T-helper 1 cell treated with Interleukin-12 subunit alpha and Interleukin-12 subunit beta and Interleukin-4 antibody, amounts not matched to agents 30 ng/mL and 1 ng/mL, for 36 hours (primary cell): Measurements from ENCODE around the gene ERGIC2. TPM values are rescaled to one million over a fixed set of nuclear protein-coding genes. Genes with fewer than 3 reads are reported as not detected.

ENCODE experiments used
- intact Hi-C: fragments of 100-400 bp; cut with micrococcal nuclease; formaldehyde crosslinking; loops from one replicate; pipeline ENCODE4 v1.15.1; 2024
- total RNA-seq: library from RNA; stranded (reverse); gene quantifications from 2 replicates; pipeline ENCODE4 v1.2.3, GENCODE V29; 2022

The ERGIC2 gene
- total RNA-seq, 1 donor from 2014 or later: 80.8 TPM

DNA sequence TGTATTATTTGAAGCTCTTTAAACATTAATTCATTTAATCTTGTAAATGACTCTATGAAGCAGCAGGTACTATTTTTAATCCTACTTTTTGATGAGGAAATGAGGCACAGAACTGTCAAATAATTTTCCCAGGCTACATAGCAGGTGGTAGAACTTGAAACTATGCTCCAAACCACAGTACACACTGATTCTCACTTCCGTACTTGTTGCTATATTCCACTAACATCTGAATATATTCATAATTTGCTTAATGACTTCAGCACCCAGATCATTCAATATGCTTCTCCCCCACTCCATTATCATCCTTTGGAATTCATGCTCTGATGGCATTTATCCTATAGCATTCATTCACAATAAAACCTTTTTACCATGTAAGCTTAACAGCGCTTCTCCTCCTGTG is 4.9 kb downstream of the ERGIC2 start:
- intact Hi-C loops: no loop called here

DNA sequence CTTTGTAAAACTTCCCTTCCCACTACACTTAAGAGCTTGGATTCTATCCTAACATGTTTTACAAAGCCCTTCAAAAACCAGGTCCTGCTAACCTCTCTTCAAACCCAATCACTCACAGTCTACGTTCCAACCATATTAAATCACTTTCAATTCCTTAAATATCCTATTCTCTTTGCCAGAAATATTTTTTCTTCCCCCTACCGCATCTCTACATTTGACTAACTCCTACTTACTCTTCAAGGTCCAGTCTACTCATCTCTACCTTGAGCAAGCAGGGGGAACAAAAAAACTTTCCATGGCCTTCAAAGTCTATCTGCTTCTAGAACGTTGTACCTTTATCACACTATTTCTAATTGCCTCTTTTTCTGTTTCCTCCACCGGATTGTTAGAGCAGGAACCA is 6.1 kb downstream of the ERGIC2 start:
- intact Hi-C loops: no loop called here

- intact Hi-C loops: no loop called here
Observed at GRCh38 chr12:29374012-29374411, 7.0 kb downstream of the ERGIC2 start.

DNA sequence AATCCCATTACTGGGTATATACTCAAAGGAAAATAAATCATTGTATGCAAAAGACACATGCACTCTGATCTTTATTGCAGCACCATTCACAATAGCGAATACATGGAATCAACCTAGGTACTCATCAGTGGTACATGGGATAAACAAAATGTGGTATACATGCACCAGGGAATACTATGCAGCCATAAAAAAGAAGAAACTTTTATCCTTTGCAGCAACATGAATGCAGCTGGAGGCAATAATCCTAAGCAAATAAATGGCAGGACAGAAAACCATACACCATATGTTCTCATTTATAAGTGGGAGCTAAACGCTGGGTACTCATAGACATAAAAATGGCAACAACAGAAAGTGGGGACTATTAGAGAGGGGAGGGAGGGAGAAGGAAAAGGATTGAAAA is 15.9 kb downstream of the ERGIC2 start:
- intact Hi-C loops: no loop called here

DNA sequence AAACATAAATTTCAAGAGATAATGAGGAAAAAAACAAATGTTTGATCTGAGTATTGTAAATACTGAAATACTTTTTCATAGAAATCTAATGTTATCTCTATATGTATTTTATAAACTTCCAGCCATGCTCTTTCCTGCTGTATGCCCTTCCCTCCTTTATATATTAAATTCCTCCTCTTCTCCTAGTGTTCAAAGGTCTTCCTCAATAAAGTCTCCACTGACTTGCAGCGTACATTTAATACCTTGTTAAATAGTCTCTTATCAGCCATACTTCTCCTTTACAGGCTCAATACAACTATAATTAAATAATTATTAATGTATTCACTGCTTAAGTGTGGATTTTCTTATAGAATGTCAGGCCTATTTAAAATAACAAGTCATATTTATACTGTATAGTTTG is 26.0 kb downstream of the ERGIC2 start:
- intact Hi-C loops: no loop called here

DNA sequence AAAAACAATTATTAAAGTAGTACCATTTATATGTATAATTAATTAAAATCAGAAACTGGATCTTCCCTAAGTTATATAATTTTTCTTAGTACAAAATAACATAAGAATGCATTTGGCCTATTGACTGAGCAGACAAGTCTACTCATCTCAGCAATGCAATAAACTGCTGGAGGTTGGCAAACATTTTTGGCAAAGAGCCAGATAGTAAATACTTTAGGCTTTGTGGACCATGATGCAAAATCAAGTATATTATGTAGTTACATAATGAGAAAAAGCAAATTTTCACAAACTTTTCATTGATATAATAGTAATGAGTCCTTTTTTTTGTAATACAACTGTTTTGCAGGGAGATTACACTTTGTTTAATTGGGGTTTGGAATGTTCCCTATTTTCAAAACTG is 30.9 kb downstream of the ERGIC2 start:
- intact Hi-C loops: no loop called here

DNA sequence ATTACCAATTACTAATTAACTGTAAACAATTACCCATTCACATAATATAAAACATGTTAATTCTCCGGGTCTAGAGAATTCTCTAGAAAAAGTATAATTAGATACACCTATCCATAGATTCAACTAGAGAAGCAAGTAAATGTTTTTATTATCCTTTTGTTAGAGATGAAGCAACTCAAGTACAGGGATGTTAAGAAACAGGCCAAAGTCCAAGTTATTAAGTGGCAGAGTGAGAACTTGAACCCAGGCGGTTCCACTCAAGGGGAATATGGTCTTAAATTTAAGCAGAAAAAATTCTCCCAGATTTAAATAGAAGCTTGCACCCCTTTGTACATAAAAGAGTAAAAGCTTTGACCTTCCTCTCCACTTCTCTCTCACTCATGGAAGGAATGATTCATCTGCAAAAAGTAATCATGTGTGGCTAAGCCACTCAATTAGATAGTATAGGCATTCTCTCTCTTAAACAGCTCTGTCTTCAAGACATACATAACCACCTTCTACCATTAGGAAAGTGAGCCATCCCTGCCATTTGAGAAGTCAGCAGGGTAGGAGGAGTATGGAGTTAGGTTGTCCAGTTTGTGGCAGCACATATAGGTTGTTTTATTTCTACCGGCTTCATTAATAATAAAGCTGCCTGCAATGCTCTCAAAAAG is 34.1 kb downstream of the ERGIC2 start:
- intact Hi-C loops: no loop called here

- intact Hi-C loops: no loop called here
Observed at GRCh38 chr12:29343022-29343799, 37.8 kb downstream of the ERGIC2 start.

GRCh38 chr12:29337325-29337724 is 43.6 kb downstream of the ERGIC2 start:
- intact Hi-C loops: no loop called here

- intact Hi-C loops: no loop called here
Observed at GRCh38 chr12:29334937-29335336, 46.0 kb downstream of the ERGIC2 start.

- intact Hi-C loops: no loop called here
Observed at GRCh38 chr12:29333178-29333577, 47.8 kb downstream of the ERGIC2 start.

GRCh38 chr12:29329411-29329810 is 51.6 kb downstream of the ERGIC2 start:
- intact Hi-C loops: no loop called here

DNA sequence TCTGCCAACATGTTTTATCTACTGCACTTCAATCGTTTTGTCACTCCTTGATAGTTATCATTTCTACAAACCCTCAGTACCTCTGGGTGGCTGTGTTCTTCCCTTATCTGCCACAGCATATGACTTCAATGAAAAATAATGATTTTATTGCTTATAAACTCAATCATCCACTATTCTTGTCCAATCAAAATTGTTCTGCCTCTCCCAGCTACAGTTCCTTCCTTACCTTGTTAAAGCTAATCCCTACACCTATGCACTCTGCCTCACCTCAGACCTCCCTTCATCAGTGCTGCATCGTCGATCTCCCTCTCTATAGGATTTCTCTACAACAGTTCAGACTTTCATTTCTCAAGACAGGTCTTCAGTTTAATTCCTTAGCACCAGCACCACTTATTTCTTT is 58.8 kb downstream of the ERGIC2 start:
- intact Hi-C loops: no loop called here

GRCh38 chr12:29320295-29321085 is 60.5 kb downstream of the ERGIC2 start:
- intact Hi-C loops: no loop called here

GRCh38 chr12:29317556-29318363 is 63.2 kb downstream of the ERGIC2 start:
- intact Hi-C loops: loop anchor here (1.0 to 10.0 kb wide), 5 partner anchors 169 to 1487 kb away; partner anchors contain the start of gene FAR2

- intact Hi-C loops: loop anchor here (1.0 to 10.0 kb wide), 5 partner anchors 168 to 1488 kb away; partner anchors contain the start of gene FAR2
Observed at GRCh38 chr12:29316752-29317151, 64.2 kb downstream of the ERGIC2 start.

DNA sequence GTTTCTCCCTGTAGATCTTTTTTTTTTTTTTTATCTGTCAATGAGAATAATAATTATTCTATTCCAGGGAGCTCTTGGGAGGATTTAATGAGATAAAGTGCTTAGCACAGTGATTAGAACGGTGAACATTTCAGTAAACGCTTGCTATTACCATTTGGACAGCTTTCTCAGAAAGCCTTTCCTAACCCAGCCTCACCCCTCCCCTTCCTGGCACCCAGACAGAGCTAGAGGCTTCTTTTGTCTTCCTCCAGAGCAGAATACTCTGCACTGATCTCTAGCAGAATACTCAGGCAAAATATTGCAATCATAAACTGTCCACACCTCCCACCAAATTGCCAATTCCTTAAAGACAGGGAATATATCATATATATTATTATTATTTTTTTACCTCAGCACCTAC is 66.6 kb downstream of the ERGIC2 start:
- intact Hi-C loops: loop anchor here (10.0 kb wide), 1 partner anchor 1490 kb away; no protein-coding TSS in a partner anchor

DNA sequence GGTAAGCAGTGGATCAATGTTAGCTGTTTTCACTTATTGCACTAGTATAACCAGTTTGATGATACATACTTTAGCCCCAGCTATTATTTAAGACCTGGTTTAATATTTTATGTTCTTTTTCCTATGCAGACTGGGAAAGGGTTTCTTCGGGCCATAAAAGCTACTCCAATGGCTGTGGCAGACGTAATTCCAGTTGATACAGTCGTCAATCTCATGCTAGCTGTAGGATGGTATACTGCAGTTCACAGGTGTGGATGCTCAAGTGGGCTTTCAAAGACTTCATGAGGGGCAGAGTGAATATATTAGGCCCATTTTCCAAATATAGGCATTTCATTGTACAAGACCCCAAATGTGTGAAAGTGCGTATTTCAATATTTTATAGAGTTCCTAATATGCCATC is 70.1 kb downstream of the ERGIC2 start:
- intact Hi-C loops: loop anchor here (10.0 kb wide), 1 partner anchor 1494 kb away; no protein-coding TSS in a partner anchor

GRCh38 chr12:29309320-29309902 is 71.6 kb downstream of the ERGIC2 start:
- intact Hi-C loops: loop anchor here (1.0 to 2.0 kb wide), 3 partner anchors 119 to 1535 kb away; no protein-coding TSS in a partner anchor

GRCh38 chr12:29306682-29307081 is 74.3 kb downstream of the ERGIC2 start:
- intact Hi-C loops: no loop called here

GRCh38 chr12:29306266-29306665 is 74.7 kb downstream of the ERGIC2 start:
- intact Hi-C loops: no loop called here
